PFSK-1 (cell line): Measurements from ENCODE around the gene RHCG.

ENCODE experiments used
- FOXP2 ChIP-seq: optimal IDR thresholded peaks from 2 replicates; pipeline ENCODE3; 2011; ENCODE audit warnings: borderline replicate concordance, control low read depth, inconsistent platforms; ENCODE audit not compliant: insufficient read depth; ENCODE audit errors: extremely low read length, extremely low read depth
- POLR2AphosphoS5 ChIP-seq: IDR thresholded peaks from 2 replicates; pipeline ENCODE4 v1.6.1; 2012; ENCODE audit warnings: low read depth, mild to moderate bottlenecking, control low read depth, low read length, moderate library complexity
- REST ChIP-seq, 2 experiments: IDR thresholded peaks; 2 replicates each; pipeline versions ENCODE4 v1.6.1 to v1.8.0; 2011 to 2012; ENCODE audit warnings: low read depth in 2 of 2, low read length in 2 of 2, control low read depth in 1 of 2, inconsistent platforms in 1 of 2, mild to moderate bottlenecking in 1 of 2, moderate library complexity in 1 of 2; ENCODE audit not compliant: insufficient read depth in 1 of 2
- SIN3A ChIP-seq: IDR thresholded peaks from 2 replicates; pipeline ENCODE4 v1.6.1; 2012; ENCODE audit warnings: mild to moderate bottlenecking, low read length, moderate library complexity, borderline replicate concordance; ENCODE audit not compliant: insufficient read depth
- TAF1 ChIP-seq: IDR thresholded peaks from 2 replicates; pipeline ENCODE4 v1.6.1; 2012; ENCODE audit warnings: low read length, control low read depth, borderline replicate concordance; ENCODE audit not compliant: insufficient read depth

RHCG gene

GRCh38 chr15:89486726-89487050 lies 9.7 kb downstream of the RHCG start:
- TF ChIP-seq SIN3A (no peak), FOXP2 (no peak), POLR2AphosphoS5 (no peak), REST (IDR thresholded peaks at IDR 0.05; ENCODE audit: insufficient read depth in 1 of 2, low read depth in 2 of 2, low read length in 2 of 2) (no peak), TAF1 (no peak)

GRCh38 chr15:89483079-89483478 lies 13.3 kb downstream of the RHCG start:
- TF ChIP-seq TAF1 (no peak), REST (IDR thresholded peaks at IDR 0.05; ENCODE audit: insufficient read depth in 1 of 2, low read depth in 2 of 2, low read length in 2 of 2) (no peak), POLR2AphosphoS5 (no peak), SIN3A (no peak), FOXP2 (no peak)

- TF ChIP-seq REST (IDR thresholded peaks at IDR 0.05; ENCODE audit: insufficient read depth in 1 of 2, low read depth in 2 of 2, low read length in 2 of 2) (no peak), POLR2AphosphoS5 (no peak), SIN3A (no peak), TAF1 (no peak), FOXP2 (no peak)
Measured at GRCh38 chr15:89482139-89482538, 14.2 kb downstream of the RHCG start.

GRCh38 chr15:89480505-89480904 lies 15.9 kb downstream of the RHCG start:
- TF ChIP-seq FOXP2: no peak
- TF ChIP-seq TAF1: no peak
- TF ChIP-seq SIN3A: no peak
- no peak for TF ChIP-seq REST (IDR thresholded peaks at IDR 0.05; ENCODE audit: insufficient read depth in 1 of 2, low read depth in 2 of 2, low read length in 2 of 2)
- TF ChIP-seq POLR2AphosphoS5: no peak

GRCh38 chr15:89479173-89479572 lies 17.2 kb downstream of the RHCG start:
- no peak for TF ChIP-seq SIN3A
- TF ChIP-seq POLR2AphosphoS5: no peak
- TF ChIP-seq TAF1: no peak
- no peak for TF ChIP-seq FOXP2
- no peak for TF ChIP-seq REST (IDR thresholded peaks at IDR 0.05; ENCODE audit: insufficient read depth in 1 of 2, low read depth in 2 of 2, low read length in 2 of 2)
